Measurements from ENCODE around the gene XKR8.

The XKR8 gene, protein sequence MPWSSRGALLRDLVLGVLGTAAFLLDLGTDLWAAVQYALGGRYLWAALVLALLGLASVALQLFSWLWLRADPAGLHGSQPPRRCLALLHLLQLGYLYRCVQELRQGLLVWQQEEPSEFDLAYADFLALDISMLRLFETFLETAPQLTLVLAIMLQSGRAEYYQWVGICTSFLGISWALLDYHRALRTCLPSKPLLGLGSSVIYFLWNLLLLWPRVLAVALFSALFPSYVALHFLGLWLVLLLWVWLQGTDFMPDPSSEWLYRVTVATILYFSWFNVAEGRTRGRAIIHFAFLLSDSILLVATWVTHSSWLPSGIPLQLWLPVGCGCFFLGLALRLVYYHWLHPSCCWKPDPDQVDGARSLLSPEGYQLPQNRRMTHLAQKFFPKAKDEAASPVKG

GRCh38 chr1:27959792-27960603, at the start of gene XKR8:
Gene XKR8, plus strand, starts transcription at chr1:27959973. Its CDS starts 97 bp downstream, at chr1:27960070.
- peak; percentile 96 for DNase-seq (ENCODE audit: low read depth, low spot score)

- no peak for DNase-seq (ENCODE audit: low read depth, low spot score)
Observed at GRCh38 chr1:27912429-27912828, 47.3 kb upstream of the XKR8 start.

- no peak for DNase-seq (ENCODE audit: low read depth, low spot score)
Observed at GRCh38 chr1:27915082-27915575, 44.6 kb upstream of the XKR8 start.

- no peak for DNase-seq (ENCODE audit: low read depth, low spot score)
Observed at GRCh38 chr1:27922272-27922671, 37.5 kb upstream of the XKR8 start.

DNA sequence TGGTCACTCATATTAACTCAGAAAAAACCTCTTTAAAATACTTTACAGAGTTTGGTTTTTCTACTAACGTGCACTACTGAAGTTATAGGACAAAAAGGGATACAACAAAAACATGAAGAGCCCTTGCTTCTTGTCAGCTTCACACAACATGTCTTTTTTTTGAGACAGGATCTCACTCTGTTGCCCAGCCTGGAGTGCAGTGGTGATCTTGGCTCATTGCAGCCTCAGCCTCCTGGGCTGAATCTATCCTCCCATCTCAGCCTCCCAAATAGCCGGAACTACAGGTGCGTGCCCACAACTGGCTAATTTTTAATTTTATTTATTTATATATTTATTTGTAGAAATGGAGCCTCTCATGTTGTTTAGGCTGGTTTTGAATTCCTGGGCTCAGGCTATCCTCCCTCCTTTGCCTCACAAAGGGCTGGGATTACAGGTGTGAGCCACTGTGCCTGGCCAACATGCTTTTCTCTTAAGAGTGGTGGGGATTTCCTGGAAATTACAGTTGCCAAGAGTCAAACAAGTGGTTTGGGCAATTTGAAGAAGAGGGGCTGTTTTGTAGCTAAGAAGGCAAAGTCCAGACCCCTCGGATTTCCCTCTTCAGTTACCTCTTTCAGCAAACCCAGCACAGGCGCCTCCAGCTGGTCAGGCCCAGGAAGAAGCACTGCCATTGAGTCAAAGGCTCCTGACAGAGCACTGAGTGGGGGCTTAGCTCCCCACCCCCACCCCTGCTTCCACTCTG, 31.4 kb upstream of the XKR8 start:
- DNase-seq (ENCODE audit: low read depth, low spot score): peak; percentile 28

GRCh38 chr1:27931184-27931583, 28.6 kb upstream of the XKR8 start:
- no peak for DNase-seq (ENCODE audit: low read depth, low spot score)

DNA sequence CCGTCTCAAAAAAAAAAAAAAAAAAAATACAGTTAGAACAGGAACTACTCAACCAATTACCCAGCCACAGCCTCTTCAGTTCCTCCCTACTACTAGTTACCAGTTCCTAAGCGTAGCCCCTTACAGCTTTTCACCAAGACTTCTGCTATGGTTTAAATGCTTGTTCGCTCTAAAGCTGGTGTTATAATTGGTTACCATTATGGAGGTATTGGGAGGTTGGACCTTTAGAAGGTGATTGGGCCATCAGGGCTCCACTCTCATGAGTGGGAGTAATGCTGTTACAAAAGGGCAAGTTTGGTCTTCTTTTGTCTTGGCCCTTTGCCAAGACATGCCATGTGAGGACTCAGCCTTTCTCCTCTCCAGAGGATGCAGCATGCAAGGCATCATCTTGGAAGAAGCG, 28.0 kb upstream of the XKR8 start:
- DNase-seq (ENCODE audit: low read depth, low spot score): no peak

GRCh38 chr1:27934818-27935549, 24.8 kb upstream of the XKR8 start, which contains the start of gene SMPDL3B:
Gene SMPDL3B, plus strand, starts transcription at chr1:27935000. Its CDS starts 184 bp downstream, at chr1:27935184.
- peak; percentile 88 for DNase-seq (ENCODE audit: low read depth, low spot score)

GRCh38 chr1:27935721-27936120, 24.1 kb upstream of the XKR8 start:
- no peak for DNase-seq (ENCODE audit: low read depth, low spot score)

DNA sequence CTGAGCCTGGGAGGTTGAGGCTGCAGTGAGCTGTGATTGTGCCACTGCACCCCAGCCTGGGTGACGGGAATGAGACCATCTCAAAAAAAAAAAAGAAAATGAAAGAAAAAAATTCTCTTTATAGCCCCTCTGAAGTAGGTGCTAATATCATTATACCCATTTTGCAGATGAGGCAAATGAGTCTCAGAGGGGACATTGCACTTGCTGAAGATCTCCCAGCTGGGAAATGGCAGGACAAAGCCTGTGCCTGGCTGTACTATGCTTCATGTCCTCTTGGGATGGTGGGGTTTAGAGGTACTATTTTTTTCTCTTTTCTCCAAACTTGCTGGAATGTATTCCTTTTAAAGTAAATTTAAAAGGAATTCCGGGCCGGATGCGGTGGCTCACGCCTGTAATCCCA, 23.4 kb upstream of the XKR8 start:
- DNase-seq (ENCODE audit: low read depth, low spot score): no peak

- DNase-seq (ENCODE audit: low read depth, low spot score): no peak
Observed at GRCh38 chr1:27937524-27937836, 22.3 kb upstream of the XKR8 start.

DNA sequence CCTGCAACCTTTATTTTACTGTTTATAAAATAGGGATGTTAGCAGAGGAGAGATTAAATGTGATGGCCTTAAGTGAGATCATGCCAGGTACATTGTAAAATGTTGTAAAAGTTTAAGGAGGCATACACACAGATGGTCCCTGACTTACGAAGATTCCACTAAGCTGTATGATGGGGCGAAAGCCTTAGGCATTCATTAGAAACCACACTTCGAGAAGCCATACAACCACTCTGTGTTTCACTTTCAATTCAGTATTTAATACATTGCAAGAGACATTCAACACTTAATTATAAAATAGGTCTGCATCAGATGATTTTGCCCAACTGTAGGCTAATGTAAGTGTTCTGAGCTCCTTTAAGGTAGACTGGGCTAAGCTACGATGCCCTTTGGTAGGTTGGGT, 21.3 kb upstream of the XKR8 start:
- DNase-seq (ENCODE audit: low read depth, low spot score): no peak

DNA sequence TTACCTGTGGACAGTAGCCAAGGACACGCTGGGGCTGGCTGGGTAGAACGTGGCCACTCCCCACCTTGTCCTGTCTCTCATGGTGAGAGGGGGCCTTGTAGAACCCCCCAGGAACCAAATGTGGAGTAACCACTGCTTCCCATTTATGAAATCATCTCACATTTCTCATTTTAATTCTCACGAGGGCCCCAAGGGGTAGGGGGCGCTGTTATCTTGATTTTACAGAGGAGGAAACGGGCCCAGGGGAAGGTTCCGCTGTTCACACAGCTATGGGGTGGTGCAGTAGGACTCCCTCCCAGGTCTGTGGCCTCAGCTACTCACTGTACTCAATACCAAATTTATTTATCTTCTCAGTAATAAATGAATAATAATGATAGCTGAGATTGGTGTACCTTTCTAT, 19.5 kb upstream of the XKR8 start:
- no peak for DNase-seq (ENCODE audit: low read depth, low spot score)

- no peak for DNase-seq (ENCODE audit: low read depth, low spot score)
Observed at GRCh38 chr1:27940870-27941560, 18.8 kb upstream of the XKR8 start.

GRCh38 chr1:27941671-27942540, 17.9 kb upstream of the XKR8 start:
- no peak for DNase-seq (ENCODE audit: low read depth, low spot score)

GRCh38 chr1:27945020-27945419, 14.8 kb upstream of the XKR8 start:
- DNase-seq (ENCODE audit: low read depth, low spot score): no peak

- no peak for DNase-seq (ENCODE audit: low read depth, low spot score)
Observed at GRCh38 chr1:27949027-27949426, 10.7 kb upstream of the XKR8 start.

GRCh38 chr1:27951396-27951795, 8.4 kb upstream of the XKR8 start:
- DNase-seq (ENCODE audit: low read depth, low spot score): no peak

DNA sequence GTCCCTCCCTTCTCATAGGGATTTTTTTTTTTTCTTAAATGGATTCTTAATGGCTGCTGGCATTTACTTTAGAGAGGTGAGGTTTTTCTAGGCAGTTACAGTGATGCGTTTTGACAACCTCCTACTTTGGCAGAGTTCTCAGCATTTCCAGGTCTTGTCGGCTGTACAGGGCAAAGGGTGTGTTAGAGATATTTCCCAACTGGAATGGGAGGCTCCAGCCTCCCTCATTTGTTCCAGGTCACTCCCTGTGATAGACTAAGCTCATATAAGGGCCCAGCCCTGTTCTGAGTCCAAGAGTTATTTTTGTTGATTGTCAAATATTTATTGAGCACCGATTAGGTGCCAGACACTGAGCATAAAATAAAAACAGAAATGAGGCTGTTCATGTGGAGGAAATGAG, 7.6 kb upstream of the XKR8 start:
- no peak for DNase-seq (ENCODE audit: low read depth, low spot score)

GRCh38 chr1:27954186-27954585, 5.6 kb upstream of the XKR8 start:
- DNase-seq (ENCODE audit: low read depth, low spot score): no peak
